ENCODE results near the gene AKAP14.
A peak's percentile ranks its signal among the peaks of the same experiment; 100 is the strongest.

AKAP14 gene

GRCh38 chrX:119935215-119935874 is 39.7 kb downstream of the AKAP14 start:
- no peaks in the 10 kb centered on the region for H3K4me1 ChIP-seq
- no peaks in the 10 kb centered on the region for H3K9me3 ChIP-seq (ENCODE audit: control insufficient read depth, low read length)
- H3K36me3 ChIP-seq (ENCODE audit: control insufficient read depth, insufficient read depth, low read length) = no peaks in the 10 kb centered on the region
- H2AFZ ChIP-seq = no peak overlapping the region
- H3K9ac ChIP-seq = no peak overlapping the region
- H3K4me3 ChIP-seq (ENCODE audit: low read depth, low read length) = no peak overlapping the region
- H3K79me2 ChIP-seq = no peaks in the 10 kb centered on the region
- H3K4me2 ChIP-seq (ENCODE audit: low read length) = no peak overlapping the region
- H3K27ac ChIP-seq = no peak overlapping the region
- no peaks in the 10 kb centered on the region for H3K27me3 ChIP-seq (ENCODE audit: control insufficient read depth, insufficient read depth, low read length)
- TF ChIP-seq CTCF (IDR thresholded peaks at IDR 0.05) = no peak

DNA sequence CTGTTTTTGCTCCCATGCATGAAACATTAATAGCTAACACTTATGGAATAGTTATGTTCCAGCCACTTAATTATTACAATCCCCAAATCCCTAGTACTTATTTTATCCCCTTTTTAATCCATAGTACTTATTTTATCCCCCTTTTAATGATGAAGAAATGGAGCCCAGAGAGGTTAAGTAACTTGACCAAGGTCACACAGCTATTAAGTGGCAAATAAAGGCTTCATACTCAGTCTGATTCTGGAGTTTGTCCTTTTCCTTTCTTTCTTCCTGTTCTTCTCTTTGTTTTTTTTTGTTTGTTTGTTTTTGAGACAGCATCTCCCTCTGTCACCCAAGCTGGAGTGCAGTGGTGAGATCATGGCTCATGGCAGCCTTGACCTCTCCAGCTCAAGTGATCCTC is 45.6 kb downstream of the AKAP14 start:
- Histone ChIP-seq H2AFZ (no peak overlapping the region), H3K27me3 (ENCODE audit: control insufficient read depth, insufficient read depth, low read length) (no peaks in the 10 kb centered on the region), H3K9me3 (ENCODE audit: control insufficient read depth, low read length) (no peaks in the 10 kb centered on the region), H3K4me3 (ENCODE audit: low read depth, low read length) (no peak overlapping the region), H3K4me1 (peaks cover 2% of the 10 kb centered on the region), H3K36me3 (ENCODE audit: control insufficient read depth, insufficient read depth, low read length) (no peaks in the 10 kb centered on the region), H3K79me2 (peaks cover 4% of the 10 kb centered on the region), H3K9ac (no peak overlapping the region), H3K27ac (no peak overlapping the region), H3K4me2 (ENCODE audit: low read length) (no peak overlapping the region)
- TF ChIP-seq CTCF (IDR thresholded peaks at IDR 0.05) = no peak

DNA sequence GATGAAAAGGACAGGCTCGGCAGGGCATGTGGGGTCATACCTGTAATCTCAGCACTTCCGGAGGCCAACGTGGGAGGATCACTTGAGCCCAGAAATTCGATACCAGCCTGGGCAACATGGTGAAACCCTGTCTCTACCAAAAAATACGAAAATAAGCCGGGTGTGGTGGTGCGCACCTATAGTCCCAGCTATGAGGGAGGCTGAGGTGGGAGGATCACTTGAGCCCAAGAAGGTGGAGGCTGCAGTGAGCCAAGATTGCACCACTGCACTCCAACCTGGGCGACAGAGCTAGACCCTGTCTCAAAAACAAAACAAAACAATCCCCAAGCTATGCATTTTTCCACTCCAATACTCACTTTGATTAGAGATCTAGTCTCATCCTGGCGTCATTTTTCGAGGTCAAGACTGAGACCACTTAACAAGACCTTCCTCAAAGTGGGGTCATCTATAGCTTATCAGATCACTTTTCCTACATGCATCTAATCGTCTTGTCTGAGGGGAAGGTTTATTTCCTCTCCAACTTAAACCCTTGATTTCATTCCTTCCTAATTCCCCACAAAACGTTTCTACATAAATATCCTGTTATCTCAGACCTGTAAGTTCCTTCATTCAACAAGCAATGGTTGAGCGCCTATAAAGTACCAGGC is 46.6 kb downstream of the AKAP14 start:
- Histone ChIP-seq H3K9ac (no peak overlapping the region), H3K27ac (peak overlapping the region; percentile 89), H3K4me2 (ENCODE audit: low read length) (peak overlapping the region; percentile 69), H3K36me3 (ENCODE audit: control insufficient read depth, insufficient read depth, low read length) (no peaks in the 10 kb centered on the region), H2AFZ (peak overlapping the region; percentile 86), H3K4me1 (peaks cover 2% of the 10 kb centered on the region), H3K27me3 (ENCODE audit: control insufficient read depth, insufficient read depth, low read length) (no peaks in the 10 kb centered on the region), H3K4me3 (ENCODE audit: low read depth, low read length) (peak overlapping the region; percentile 69), H3K9me3 (ENCODE audit: control insufficient read depth, low read length) (no peaks in the 10 kb centered on the region), H3K79me2 (peaks cover 4% of the 10 kb centered on the region)
- no peak for TF ChIP-seq CTCF (IDR thresholded peaks at IDR 0.05)

- Histone ChIP-seq H2AFZ (peak overlapping the region; percentile 86), H3K4me3 (ENCODE audit: low read depth, low read length) (peak overlapping the region; percentile 69), H3K4me1 (peaks cover 2% of the 10 kb centered on the region), H3K27ac (peak overlapping the region; percentile 89), H3K9me3 (ENCODE audit: control insufficient read depth, low read length) (no peaks in the 10 kb centered on the region), H3K4me2 (ENCODE audit: low read length) (peak overlapping the region; percentile 69), H3K79me2 (peaks cover 4% of the 10 kb centered on the region), H3K36me3 (ENCODE audit: control insufficient read depth, insufficient read depth, low read length) (no peaks in the 10 kb centered on the region), H3K27me3 (ENCODE audit: control insufficient read depth, insufficient read depth, low read length) (no peaks in the 10 kb centered on the region), H3K9ac (peak overlapping the region; percentile 87)
- no peak for TF ChIP-seq CTCF (IDR thresholded peaks at IDR 0.05)
Observed at GRCh38 chrX:119942831-119943184, 47.1 kb downstream of the AKAP14 start.
